Activated T-helper 1 cell treated with anti-CD3 and anti-CD28 coated beads, Interleukin-12 subunit alpha, Interleukin-12 subunit beta, Interleukin-2, Interleukin-4 antibody, amounts not matched to agents 30 ng/mL and 10 ng/mL and 1 ng/mL, durations not matched to agents 14 hours and 24 hours and 36 hours (primary cell): ENCODE measurements around the gene SLC31A1. TPM values are rescaled to one million over a fixed set of nuclear protein-coding genes. Genes with fewer than 3 reads are reported as not detected.
A peak's percentile ranks its signal among the peaks of the same experiment; 100 is the strongest.

Experiments
- DNase-seq: peaks from one replicate; pipeline ENCODE4 v3.0.0; 2021; ENCODE audit warnings: low spot score
- H3K27ac Mint-ChIP-seq: one replicate; pipeline ENCODE4 v1.8.0; 2021; ENCODE audit warnings: mild to moderate bottlenecking, mixed read lengths
- H3K27me3 Mint-ChIP-seq: one replicate; pipeline ENCODE4 v1.8.0; 2022; ENCODE audit warnings: mild to moderate bottlenecking, moderate library complexity, mixed read lengths; ENCODE audit not compliant: insufficient read depth
- H3K36me3 Mint-ChIP-seq: one replicate; pipeline ENCODE4 v1.8.0; 2021; ENCODE audit warnings: low read depth, mixed read lengths
- H3K4me1 Mint-ChIP-seq: one replicate; pipeline ENCODE4 v1.8.0; 2021; ENCODE audit warnings: low read depth, mixed read lengths
- H3K4me3 Mint-ChIP-seq: one replicate; pipeline ENCODE4 v1.8.0; 2021; ENCODE audit warnings: mild to moderate bottlenecking, moderate library complexity, mixed read lengths
- H3K9me3 Mint-ChIP-seq: one replicate; pipeline ENCODE4 v1.8.0; 2021; ENCODE audit warnings: mixed read lengths
- intact Hi-C: fragments of 100-400 bp; cut with micrococcal nuclease; formaldehyde crosslinking; loops from one replicate; pipeline ENCODE4 v1.15.1; 2024
- total RNA-seq: library from RNA; stranded (reverse); gene quantifications from 2 replicates; pipeline ENCODE4 v1.2.3, GENCODE V29; 2022

SLC31A1 gene
- total RNA-seq, 1 donor from 2014 or later, result 16.1 TPM

- intact Hi-C loops, result no loop called here
- DNase-seq, result no peak
- H3K9me3 Mint-ChIP-seq, result no peaks in the 10 kb centered on the region
- peaks cover 48% of the 10 kb centered on the region for H3K36me3 Mint-ChIP-seq
- H3K4me1 Mint-ChIP-seq, result peaks cover 5% of the 10 kb centered on the region
- no peak overlapping the region for H3K27ac Mint-ChIP-seq
- no peak overlapping the region for H3K4me3 Mint-ChIP-seq
- H3K27me3 Mint-ChIP-seq, result no peaks in the 10 kb centered on the region
These were observed 21.5 kb upstream of the SLC31A1 start for GRCh38 chr9:113199683-113200329.

GRCh38 chr9:113205432-113205831 is 15.9 kb upstream of the SLC31A1 start:
- no peaks in the 10 kb centered on the region for H3K9me3 Mint-ChIP-seq
- H3K27ac Mint-ChIP-seq, result peak overlapping the region; percentile 44
- intact Hi-C loops, result no loop called here
- H3K27me3 Mint-ChIP-seq, result no peaks in the 10 kb centered on the region
- H3K4me3 Mint-ChIP-seq, result no peak overlapping the region
- DNase-seq, result no peak
- H3K36me3 Mint-ChIP-seq, result peaks cover 40% of the 10 kb centered on the region
- no peaks in the 10 kb centered on the region for H3K4me1 Mint-ChIP-seq

GRCh38 chr9:113205861-113206260 is 15.5 kb upstream of the SLC31A1 start:
- Mint-ChIP-seq H3K9me3 (no peaks in the 10 kb centered on the region), H3K27me3 (no peaks in the 10 kb centered on the region), H3K27ac (peak overlapping the region; percentile 44), H3K4me1 (no peaks in the 10 kb centered on the region), H3K36me3 (peaks cover 44% of the 10 kb centered on the region), H3K4me3 (no peak overlapping the region)
- intact Hi-C loops, result no loop called here
- DNase-seq, result no peak

- Mint-ChIP-seq H3K4me1 (peaks cover 6% of the 10 kb centered on the region), H3K27me3 (no peaks in the 10 kb centered on the region), H3K9me3 (no peaks in the 10 kb centered on the region), H3K27ac (no peak overlapping the region), H3K4me3 (no peak overlapping the region), H3K36me3 (peaks cover 39% of the 10 kb centered on the region)
- intact Hi-C loops, result no loop called here
- DNase-seq, result no peak
These were observed 10.5 kb upstream of the SLC31A1 start for GRCh38 chr9:113210815-113211214.

- Mint-ChIP-seq H3K36me3 (peaks cover 31% of the 10 kb centered on the region), H3K27me3 (no peaks in the 10 kb centered on the region), H3K9me3 (no peaks in the 10 kb centered on the region), H3K4me1 (peaks cover 35% of the 10 kb centered on the region), H3K27ac (peak overlapping the region; percentile 63), H3K4me3 (no peak overlapping the region)
- intact Hi-C loops, result no loop called here
- no peak for DNase-seq
These were observed 6.2 kb upstream of the SLC31A1 start for GRCh38 chr9:113215132-113215531.

- no peaks in the 10 kb centered on the region for H3K27me3 Mint-ChIP-seq
- no peak overlapping the region for H3K4me3 Mint-ChIP-seq
- no peaks in the 10 kb centered on the region for H3K9me3 Mint-ChIP-seq
- intact Hi-C loops, result no loop called here
- H3K4me1 Mint-ChIP-seq, result peaks cover 41% of the 10 kb centered on the region
- H3K36me3 Mint-ChIP-seq, result peaks cover 26% of the 10 kb centered on the region
- no peak for DNase-seq
- no peak overlapping the region for H3K27ac Mint-ChIP-seq
These were observed 4.9 kb upstream of the SLC31A1 start for GRCh38 chr9:113216406-113216805.

- Mint-ChIP-seq H3K36me3 (peaks cover 19% of the 10 kb centered on the region), H3K4me1 (peaks cover 65% of the 10 kb centered on the region), H3K9me3 (no peaks in the 10 kb centered on the region), H3K27ac (peak overlapping the region; percentile 97), H3K4me3 (peak overlapping the region; percentile 98), H3K27me3 (no peaks in the 10 kb centered on the region)
- intact Hi-C loops, result no loop called here
- DNase-seq, result no peak
These were observed 2.0 kb upstream of the SLC31A1 start for GRCh38 chr9:113219186-113219936.

GRCh38 chr9:113219969-113220368 is 1.4 kb upstream of the SLC31A1 start:
- no peak for DNase-seq
- no peaks in the 10 kb centered on the region for H3K9me3 Mint-ChIP-seq
- H3K4me1 Mint-ChIP-seq, result peaks cover 67% of the 10 kb centered on the region
- H3K27me3 Mint-ChIP-seq, result no peaks in the 10 kb centered on the region
- H3K4me3 Mint-ChIP-seq, result peak overlapping the region; percentile 98
- peaks cover 19% of the 10 kb centered on the region for H3K36me3 Mint-ChIP-seq
- H3K27ac Mint-ChIP-seq, result peak overlapping the region; percentile 97
- intact Hi-C loops, result loop anchor here (2.0 to 10.0 kb wide), 8 partner anchors 121 to 1735 kb away; partner anchors contain the start of genes ATP6V1G1, ECPAS, INIP and PTBP3

GRCh38 chr9:113220467-113221002 is 809 bp upstream of the SLC31A1 start:
- Mint-ChIP-seq H3K9me3 (no peaks in the 10 kb centered on the region), H3K4me1 (peaks cover 65% of the 10 kb centered on the region), H3K4me3 (peak overlapping the region; percentile 98), H3K36me3 (peaks cover 17% of the 10 kb centered on the region), H3K27me3 (no peaks in the 10 kb centered on the region), H3K27ac (peak overlapping the region; percentile 97)
- no peak for DNase-seq
- intact Hi-C loops, result loop anchor here (1.0 to 10.0 kb wide), 15 partner anchors 55 to 1736 kb away; partner anchors contain the start of genes ALAD, ATP6V1G1, C9orf43 and CDC26

- no peaks in the 10 kb centered on the region for H3K9me3 Mint-ChIP-seq
- peaks cover 11% of the 10 kb centered on the region for H3K36me3 Mint-ChIP-seq
- no peak for DNase-seq
- peak overlapping the region; percentile 98 for H3K4me3 Mint-ChIP-seq
- peak overlapping the region; percentile 97 for H3K27ac Mint-ChIP-seq
- intact Hi-C loops, result loop anchor here (1.0 to 10.0 kb wide), 15 partner anchors 53 to 1737 kb away; partner anchors contain the start of genes ALAD, ATP6V1G1, C9orf43 and CDC26
- no peaks in the 10 kb centered on the region for H3K27me3 Mint-ChIP-seq
- peaks cover 59% of the 10 kb centered on the region for H3K4me1 Mint-ChIP-seq
These were observed 597 bp downstream of the SLC31A1 start for GRCh38 chr9:113221800-113222481.

GRCh38 chr9:113222482-113222841 is 1.1 kb downstream of the SLC31A1 start:
- intact Hi-C loops, result loop anchor here (5.0 to 10.0 kb wide), 5 partner anchors 508 to 1732 kb away; partner anchors contain the start of genes ATP6V1G1, INIP, PTBP3 and UGCG
- no peak for DNase-seq
- no peaks in the 10 kb centered on the region for H3K9me3 Mint-ChIP-seq
- peaks cover 59% of the 10 kb centered on the region for H3K4me1 Mint-ChIP-seq
- H3K27ac Mint-ChIP-seq, result peak overlapping the region; percentile 97
- peak overlapping the region; percentile 98 for H3K4me3 Mint-ChIP-seq
- no peaks in the 10 kb centered on the region for H3K27me3 Mint-ChIP-seq
- peaks cover 11% of the 10 kb centered on the region for H3K36me3 Mint-ChIP-seq

GRCh38 chr9:113223963-113224362 is 2.6 kb downstream of the SLC31A1 start:
- Mint-ChIP-seq H3K27me3 (no peaks in the 10 kb centered on the region), H3K4me1 (peaks cover 57% of the 10 kb centered on the region), H3K36me3 (peaks cover 10% of the 10 kb centered on the region), H3K4me3 (no peak overlapping the region), H3K27ac (no peak overlapping the region), H3K9me3 (no peaks in the 10 kb centered on the region)
- DNase-seq, result no peak
- intact Hi-C loops, result loop anchor here (5.0 to 10.0 kb wide), 5 partner anchors 509 to 1731 kb away; partner anchors contain the start of genes ATP6V1G1, INIP, PTBP3 and UGCG
